GM12892 (cell line): ENCODE data around the gene SSB.

Experiments used
- POLR2A ChIP-seq: IDR thresholded peaks from 2 replicates; pipeline ENCODE4 v1.6.1; 2011; ENCODE audit warnings: low read depth, low read length, control low read depth
- POLR2AphosphoS5 ChIP-seq: IDR thresholded peaks from 2 replicates; pipeline ENCODE4 v1.6.1; 2011; ENCODE audit warnings: low read depth, low read length, control low read depth
- TAF1 ChIP-seq: IDR thresholded peaks from 2 replicates; pipeline ENCODE4 v1.6.1; 2011; ENCODE audit warnings: low read depth, mild to moderate bottlenecking, control low read depth, low read length, borderline replicate concordance

DNA sequence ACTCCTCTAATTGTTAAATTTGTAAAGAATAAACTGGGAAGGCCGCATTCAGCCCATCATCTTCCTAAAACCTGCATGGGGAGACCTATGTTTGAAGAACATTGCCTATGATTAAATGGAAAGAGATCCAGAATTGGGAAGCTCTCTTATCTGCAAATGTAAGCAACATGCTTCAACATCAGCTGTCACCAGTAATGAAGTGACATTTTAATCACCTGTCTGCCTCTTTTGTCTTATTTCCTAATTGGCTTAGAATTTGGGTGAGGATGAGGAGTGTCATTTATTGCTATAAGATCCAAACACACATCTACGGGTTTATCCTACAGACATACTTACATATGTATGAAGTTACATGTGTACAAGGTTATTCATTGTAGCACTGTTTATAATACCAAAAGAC, 26.0 kb upstream of the SSB start:
- TF ChIP-seq POLR2A (no peak), POLR2AphosphoS5 (no peak), TAF1 (no peak)
